HepG2 (cell line): ENCODE data around the gene AP3D1. TPM values are rescaled to one million over a fixed set of nuclear protein-coding genes. Genes with fewer than 3 reads are reported as not detected.

Source experiments
- CBFB ChIP-seq: sonication (generic); formaldehyde crosslinking; IDR thresholded peaks from 2 replicates; pipeline ENCODE4 v1.4.0; 2020; ENCODE audit warnings: missing genetic modification reagents
- EZH2 ChIP-seq: conservative IDR thresholded peaks from 2 replicates; pipeline ENCODE4 v1.6.1; 2012; ENCODE audit warnings: mild to moderate bottlenecking, low read depth, low read length, moderate library complexity
- POLR2A ChIP-seq, 2 experiments: IDR thresholded peaks; 2 replicates each; pipeline ENCODE4 v1.6.1; 2011; ENCODE audit warnings: low read depth in 2 of 2, low read length in 2 of 2, mild to moderate bottlenecking in 1 of 2, moderate library complexity in 1 of 2; ENCODE audit not compliant: insufficient read depth in 1 of 2
- TCF12 ChIP-seq, 2 experiments: fragments of 450-650 bp in 1 of 2; sonication (generic) in 1 of 2; formaldehyde crosslinking in 1 of 2; IDR thresholded peaks; 2 replicates each; pipeline versions ENCODE4 v1.6.1 to v1.8.0; 2017 to 2022; ENCODE audit warnings: antibody characterized with exemption in 1 of 2, mild to moderate bottlenecking in 1 of 2, missing genetic modification reagents in 1 of 2, moderate library complexity in 1 of 2
- TFDP1 ChIP-seq: IDR thresholded peaks from 2 replicates; pipeline ENCODE4 v1.6.1; 2016; ENCODE audit warnings: missing compliant biosample characterization, missing genetic modification reagents, borderline replicate concordance
- ZHX2 ChIP-seq, 2 experiments: sonication (generic) in 1 of 2; formaldehyde crosslinking in 1 of 2; IDR thresholded peaks; 2 replicates each; pipeline versions ENCODE4 v1.6.1 to v1.9.0; 2014 to 2022; ENCODE audit warnings: antibody characterized with exemption in 1 of 2, borderline replicate concordance in 1 of 2, inconsistent platforms in 1 of 2, low read depth in 1 of 2, missing genetic modification reagents in 1 of 2
- ZNF326 ChIP-seq: sonication (generic); formaldehyde crosslinking; IDR thresholded peaks from 2 replicates; pipeline ENCODE4 v1.4.0; 2020; ENCODE audit warnings: missing genetic modification reagents, borderline replicate concordance
- polyA plus RNA-seq, 8 experiments: library from polyadenylated mRNA; depleted of rRNA in 3 of 8; stranded (reverse) in 7 of 8; unstranded in 1 of 8; fragments of >200 nt; fragmentation: Illumina TruSeq in 4 of 8; extraction: Trizol in 4 of 8; gene quantifications; 2 replicates each; pipeline versions ENCODE4 v1.2.1 to v1.2.3, GENCODE V29; 2011 to 2016; ENCODE audit warnings: low read depth in 4 of 8, missing spikeins in 1 of 8, mixed read lengths in 1 of 8; ENCODE audit not compliant: insufficient read depth in 1 of 8
- total RNA-seq, 5 experiments: library from RNA; depleted of rRNA; stranded (reverse); fragments of >200 nt; fragmentation: Illumina TruSeq; extraction: Trizol; gene quantifications; 2 replicates each; pipeline ENCODE4 v1.2.3, GENCODE V29; 2016; ENCODE audit warnings: low read depth in 1 of 5
- TF ChIP-seq, protein P1 (sequence below), 2 experiments: sonication (generic) in 1 of 2; formaldehyde crosslinking in 1 of 2; IDR thresholded peaks; 2 replicates each; pipeline versions ENCODE4 v1.4.0 to v1.6.1; 2018 to 2020; ENCODE audit warnings: missing genetic modification reagents in 2 of 2, borderline replicate concordance in 1 of 2, low read depth in 1 of 2, mild to moderate bottlenecking in 1 of 2, missing biosample characterization in 1 of 2
- TF ChIP-seq, protein P2 (sequence below): IDR thresholded peaks from 2 replicates; pipeline ENCODE4 v1.6.1; 2012; ENCODE audit warnings: low read depth, low read length, improper control_type of control experiment

AP3D1 gene
- total and polyA plus RNA-seq, 2 of the 13 experiments (the other 11 are each of a cell fraction or from before 2014, with no cell fraction given), result 68.0 to 82.6 TPM

DNA sequence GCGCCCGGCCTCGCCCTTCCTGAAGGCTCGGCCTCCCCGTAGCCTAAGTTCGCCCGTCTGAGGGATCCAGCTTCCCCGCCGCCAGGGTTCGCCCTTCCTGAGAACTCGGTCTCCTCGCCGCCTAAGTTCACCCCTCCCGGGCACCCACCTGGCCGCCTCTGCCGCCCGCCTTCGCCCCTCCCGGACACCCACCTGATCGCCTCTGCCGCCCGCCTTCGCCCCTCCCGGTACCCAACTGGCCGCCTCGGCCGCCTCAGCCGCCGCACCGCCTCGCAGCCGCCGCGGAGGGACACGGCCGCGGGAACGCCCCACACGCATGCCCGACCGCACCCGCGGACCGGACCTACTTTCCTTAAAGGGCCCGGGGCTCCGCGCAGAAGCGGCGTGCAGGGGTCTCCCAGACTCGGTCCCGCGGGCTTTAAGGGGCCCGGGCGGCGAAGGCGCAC, 55.3 kb downstream of the AP3D1 start, which contains the start of gene MOB3A (continued):
- TF ChIP-seq, protein P1, sequence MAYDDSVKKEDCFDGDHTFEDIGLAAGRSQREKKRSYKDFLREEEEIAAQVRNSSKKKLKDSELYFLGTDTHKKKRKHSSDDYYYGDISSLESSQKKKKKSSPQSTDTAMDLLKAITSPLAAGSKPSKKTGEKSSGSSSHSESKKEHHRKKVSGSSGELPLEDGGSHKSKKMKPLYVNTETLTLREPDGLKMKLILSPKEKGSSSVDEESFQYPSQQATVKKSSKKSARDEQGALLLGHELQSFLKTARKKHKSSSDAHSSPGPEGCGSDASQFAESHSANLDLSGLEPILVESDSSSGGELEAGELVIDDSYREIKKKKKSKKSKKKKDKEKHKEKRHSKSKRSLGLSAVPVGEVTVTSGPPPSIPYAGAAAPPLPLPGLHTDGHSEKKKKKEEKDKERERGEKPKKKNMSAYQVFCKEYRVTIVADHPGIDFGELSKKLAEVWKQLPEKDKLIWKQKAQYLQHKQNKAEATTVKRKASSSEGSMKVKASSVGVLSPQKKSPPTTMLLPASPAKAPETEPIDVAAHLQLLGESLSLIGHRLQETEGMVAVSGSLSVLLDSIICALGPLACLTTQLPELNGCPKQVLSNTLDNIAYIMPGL (CRISPR knock-in tag; IDR thresholded peaks at IDR 0.05; ENCODE audit: borderline replicate concordance in 1 of 2, low read depth in 1 of 2), result peak; percentile 81 to 97
- TF ChIP-seq ZNF326 (CRISPR knock-in tag) (no peak), TFDP1 (CRISPR knock-in tag) (peak; percentile 83; the same call in 1 of the 2 replicates), POLR2A (IDR thresholded peaks at IDR 0.05; ENCODE audit: insufficient read depth in 1 of 2, low read depth in 2 of 2, low read length in 2 of 2) (peak in 1 of 2 experiments; percentile 62; a peak in 1 of 4 replicates), EZH2 (no peak), TCF12 (IDR thresholded peaks at IDR 0.05) (no peak), TCF12 (CRISPR knock-in tag; IDR thresholded peaks at IDR 0.05) (peak; percentile 87; the same call in 1 of the 2 replicates), CBFB (peak; percentile 96), ZHX2 (IDR thresholded peaks at IDR 0.05; ENCODE audit: low read depth) (peak; percentile 70; the same call in 1 of the 2 replicates), ZHX2 (CRISPR knock-in tag; IDR thresholded peaks at IDR 0.05; ENCODE audit: borderline replicate concordance) (no peak)
- TF ChIP-seq, protein P2, sequence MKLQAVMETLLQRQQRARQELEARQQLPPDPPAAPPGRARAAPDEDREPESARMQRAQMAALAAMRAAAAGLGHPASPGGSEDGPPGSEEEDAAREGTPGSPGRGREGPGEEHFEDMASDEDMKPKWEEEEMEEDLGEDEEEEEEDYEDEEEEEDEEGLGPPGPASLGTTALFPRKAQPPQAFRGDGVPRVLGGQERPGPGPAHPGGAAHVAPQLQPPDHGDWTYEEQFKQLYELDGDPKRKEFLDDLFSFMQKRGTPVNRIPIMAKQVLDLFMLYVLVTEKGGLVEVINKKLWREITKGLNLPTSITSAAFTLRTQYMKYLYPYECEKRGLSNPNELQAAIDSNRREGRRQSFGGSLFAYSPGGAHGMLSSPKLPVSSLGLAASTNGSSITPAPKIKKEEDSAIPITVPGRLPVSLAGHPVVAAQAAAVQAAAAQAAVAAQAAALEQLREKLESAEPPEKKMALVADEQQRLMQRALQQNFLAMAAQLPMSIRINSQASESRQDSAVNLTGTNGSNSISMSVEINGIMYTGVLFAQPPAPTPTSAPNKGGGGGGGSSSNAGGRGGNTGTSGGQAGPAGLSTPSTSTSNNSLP, result no peak
